ENCODE measurements around the gene CISH.

Gene CISH

DNA sequence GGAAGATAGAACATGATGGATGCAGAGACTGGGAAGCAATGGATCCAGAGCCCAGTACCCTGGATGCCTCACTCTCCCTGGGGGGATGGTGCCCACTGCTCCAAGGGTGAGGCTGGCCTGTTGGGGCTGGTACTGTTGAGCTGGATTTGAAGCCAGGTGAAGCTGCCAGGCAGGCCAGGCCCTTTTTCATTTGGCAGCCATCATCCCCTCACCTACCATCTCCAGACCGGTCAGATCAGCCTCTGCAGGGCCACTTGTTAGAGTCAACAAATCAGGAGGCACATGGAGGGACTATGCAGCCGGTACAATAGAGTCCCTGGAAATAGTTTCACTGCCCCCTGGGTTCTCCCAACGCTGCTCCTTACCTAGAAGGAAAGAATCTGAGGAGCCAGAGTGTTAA is 11.3 kb upstream of the CISH start:
- H3K4me1 ChIP-seq: peaks cover 81 to 100% (median 93%) of the 10 kb centered on the region in 10 experiments
- peak overlapping the region in 9 of 11 experiments; percentile 35 to 86 (median 53); a peak in 14 of 22 replicates for H3K27ac ChIP-seq
- H3K4me2 ChIP-seq: peak overlapping the region in 9 of 11 experiments; percentile 66 to 98 (median 87); a peak in 15 of 22 replicates

DNA sequence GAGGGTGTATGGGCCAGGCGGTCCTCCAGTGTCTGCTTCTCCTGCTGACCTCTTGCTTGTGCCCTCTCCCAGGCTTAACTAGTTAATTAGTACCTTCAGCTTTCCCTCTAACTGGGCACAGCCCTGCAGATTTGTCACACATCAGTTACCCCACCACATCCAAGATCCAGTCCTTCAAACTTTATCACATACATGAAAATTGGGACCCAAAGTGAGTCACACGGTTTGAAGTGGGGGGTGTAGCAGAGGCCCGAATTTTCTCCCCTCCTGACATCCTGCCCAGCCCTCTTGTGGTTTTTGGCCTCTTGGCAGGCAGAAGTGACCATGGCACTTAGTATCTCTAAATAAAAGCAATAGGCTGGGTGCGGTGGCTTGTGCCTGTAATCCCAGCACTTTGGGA is 9.2 kb upstream of the CISH start:
- Histone ChIP-seq H3K27ac (peak overlapping the region; percentile 55 to 87 (median 73); a peak in 19 of 22 replicates), H3K4me3 (peak overlapping the region in 6 of 10 experiments; percentile 10 to 98 (median 37); a peak in 9 of 20 replicates), H3K4me2 (peak overlapping the region; percentile 94 to 100 (median 98)), H3K9ac (peak overlapping the region in 7 of 11 experiments; percentile 6 to 93 (median 60); a peak in 8 of 22 replicates), H3K4me1 (peaks cover 75 to 92% (median 81%) of the 10 kb centered on the region in 10 experiments), H3K9me3 (replicated peaks in 1 of 11) (no peaks in the 10 kb centered on the region), H3K36me3 (peaks cover 0 to 52% (median 30%) of the 10 kb centered on the region in 11 experiments; a peak in 18 of 22 replicates), H3K27me3 (no peaks in the 10 kb centered on the region), H4K20me1 (peaks cover 22 to 62% (median 36%) of the 10 kb centered on the region in 11 experiments; a peak in 21 of 22 replicates)
- no peak for TF ChIP-seq Cebpa-rat (IDR thresholded peaks at IDR 0.05)

More for the DNA sequence above, 11.3 kb upstream of the CISH start:
- Histone ChIP-seq H3K9ac (peak overlapping the region in 4 of 11 experiments; percentile 25 to 47 (median 40); a peak in 3 of 22 replicates), H4K20me1 (peaks cover 42 to 82% (median 57%) of the 10 kb centered on the region in 11 experiments), H3K4me3 (no peak overlapping the region), H3K9me3 (replicated peaks in 1 of 11) (no peaks in the 10 kb centered on the region), H3K27me3 (no peaks in the 10 kb centered on the region), H3K36me3 (peaks cover 0 to 65% (median 39%) of the 10 kb centered on the region in 11 experiments; a peak in 18 of 22 replicates)
- no peak for TF ChIP-seq Cebpa-rat (IDR thresholded peaks at IDR 0.05)

DNA sequence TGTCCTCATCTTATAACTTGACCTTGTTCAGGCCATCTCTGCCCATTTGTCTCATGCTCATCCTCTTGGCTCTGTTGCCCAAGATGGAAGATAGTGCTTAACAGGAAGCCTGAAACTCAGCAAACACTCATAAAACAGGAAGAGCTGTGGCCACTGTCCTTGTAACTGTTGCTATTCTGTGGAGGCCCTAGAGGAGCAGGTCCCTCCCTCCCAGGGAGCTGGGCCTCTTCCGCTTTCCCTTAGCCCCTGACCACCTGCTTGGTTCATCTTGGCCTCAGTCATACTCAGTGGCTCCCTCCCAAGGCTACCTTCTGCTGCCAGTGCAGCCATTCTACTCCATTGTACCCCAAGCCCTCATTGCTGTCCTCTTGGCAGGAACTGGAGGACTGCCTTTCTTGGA is 8.8 kb upstream of the CISH start:
- TF ChIP-seq Cebpa-rat (IDR thresholded peaks at IDR 0.05): no peak
- Histone ChIP-seq H3K4me2 (peak overlapping the region; percentile 94 to 100 (median 98)), H3K4me1 (peaks cover 75 to 92% (median 81%) of the 10 kb centered on the region in 10 experiments), H3K4me3 (peak overlapping the region in 6 of 10 experiments; percentile 10 to 98 (median 70); a peak in 9 of 20 replicates), H3K9ac (peak overlapping the region in 9 of 11 experiments; percentile 6 to 96 (median 45); a peak in 11 of 22 replicates), H3K27ac (peak overlapping the region; percentile 55 to 87 (median 73); a peak in 20 of 22 replicates), H4K20me1 (peaks cover 18 to 58% (median 32%) of the 10 kb centered on the region in 11 experiments; a peak in 21 of 22 replicates), H3K9me3 (replicated peaks in 1 of 11) (no peaks in the 10 kb centered on the region), H3K27me3 (no peaks in the 10 kb centered on the region), H3K36me3 (peaks cover 0 to 48% (median 30%) of the 10 kb centered on the region in 11 experiments; a peak in 18 of 22 replicates)

DNA sequence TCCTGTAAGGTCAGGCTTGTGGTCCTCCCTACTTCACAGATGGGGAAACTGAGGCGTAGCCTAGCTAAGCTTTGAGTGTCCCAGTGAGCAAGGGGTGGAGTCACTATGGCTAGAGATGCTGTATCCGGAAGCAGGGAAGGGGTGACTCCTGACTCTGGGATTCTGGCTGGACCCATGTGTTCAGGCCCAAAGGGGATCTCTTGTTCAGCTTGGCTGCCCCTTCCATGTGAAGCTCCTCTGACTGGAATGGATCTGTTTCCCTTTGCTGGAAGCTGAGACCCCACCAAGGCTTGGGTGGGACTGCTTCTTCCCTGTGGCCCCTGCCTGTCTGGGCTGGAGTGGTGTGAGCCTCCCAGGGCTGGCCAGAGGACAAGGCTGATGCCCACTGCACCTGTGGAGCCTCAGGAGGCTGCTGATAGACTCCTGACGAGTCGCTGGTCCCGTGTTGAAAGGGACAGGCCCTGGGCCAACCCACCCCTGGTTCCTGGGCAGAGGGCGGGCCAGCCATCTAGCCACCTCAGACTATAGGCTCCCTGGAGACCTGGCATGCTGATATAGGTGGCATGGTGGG is 6.4 kb upstream of the CISH start:
- no peaks in the 10 kb centered on the region for H3K9me3 ChIP-seq (replicated peaks in 1 of 11)
- peak overlapping the region; percentile 79 to 98 (median 94) for H3K4me3 ChIP-seq
- peak overlapping the region; percentile 94 to 100 (median 98) for H3K4me2 ChIP-seq
- peak overlapping the region; percentile 89 to 97 (median 95) for H3K9ac ChIP-seq
- H3K36me3 ChIP-seq: peaks cover 0 to 41% (median 19%) of the 10 kb centered on the region in 11 experiments; a peak in 17 of 22 replicates
- peaks cover 0 to 33% (median 8%) of the 10 kb centered on the region in 11 experiments; a peak in 12 of 22 replicates for H4K20me1 ChIP-seq
- peak overlapping the region; percentile 89 to 97 (median 94) for H3K27ac ChIP-seq
- H3K27me3 ChIP-seq: 0 out of 22 replicates have a peak, but pooled peaks cover 0 to 4% (median 0%) of the 10 kb centered on the region in 11 experiments
- no peak for TF ChIP-seq Cebpa-rat (IDR thresholded peaks at IDR 0.05)
- H3K4me1 ChIP-seq: peaks cover 54 to 84% (median 71%) of the 10 kb centered on the region in 10 experiments

DNA sequence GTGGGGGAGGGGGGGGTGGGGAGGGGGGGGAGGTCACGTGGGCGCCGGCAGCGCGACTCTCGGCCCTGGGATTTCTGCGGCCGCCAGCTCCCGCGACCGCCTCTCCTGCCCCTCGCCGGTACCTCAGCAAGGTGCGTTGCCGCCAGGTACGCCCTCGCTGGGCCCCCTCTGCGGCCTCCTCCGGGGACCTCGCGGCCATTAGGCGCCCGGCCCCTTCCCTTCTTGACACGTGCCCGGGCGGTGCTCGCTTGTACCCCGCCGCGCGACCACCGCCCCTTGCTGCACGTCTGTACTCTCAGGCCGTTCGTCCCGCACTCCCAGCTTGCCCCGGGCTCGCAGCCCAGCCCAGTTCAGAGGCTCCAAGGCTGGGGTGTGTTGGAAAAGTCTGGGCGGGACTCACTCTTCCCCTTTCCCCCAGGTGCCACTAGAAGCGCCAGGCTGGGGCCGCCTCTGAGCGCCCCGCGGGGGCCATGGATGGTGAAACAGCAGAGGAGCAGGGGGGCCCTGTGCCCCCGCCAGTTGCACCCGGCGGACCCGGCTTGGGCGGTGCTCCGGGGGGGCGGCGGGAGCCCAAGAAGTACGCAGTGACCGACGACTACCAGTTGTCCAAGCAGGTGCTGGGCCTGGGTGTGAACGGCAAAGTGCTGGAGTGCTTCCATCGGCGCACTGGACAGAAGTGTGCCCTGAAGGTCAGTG is 5.7 kb upstream of the CISH start, which contains the start of gene MAPKAPK3:
Gene MAPKAPK3 (plus strand): TSS at position 56 of the 696 bp plus-strand sequence. CDS start 415 bp downstream, at position 471.
- Histone ChIP-seq H4K20me1 (peaks cover 0 to 26% (median 2%) of the 10 kb centered on the region in 11 experiments; a peak in 8 of 22 replicates), H3K27ac (peak within 1 kb of the TSS; percentile 89 to 97 (median 94)), H3K4me1 (peaks cover 57 to 84% (median 72%) of the 10 kb centered on the region in 10 experiments), H3K36me3 (peaks cover 0 to 33% (median 12%) of the 10 kb centered on the region in 11 experiments; a peak in 16 of 22 replicates), H3K4me2 (peak within 1 kb of the TSS; percentile 94 to 100 (median 98)), H3K27me3 (peaks cover 0 to 11% (median 0%) of the 10 kb centered on the region in 11 experiments; a peak in 3 of 22 replicates), H3K4me3 (peak within 1 kb of the TSS; percentile 79 to 98 (median 94)), H3K9me3 (replicated peaks in 1 of 11) (no peaks in the 10 kb centered on the region), H3K9ac (peak within 1 kb of the TSS; percentile 89 to 97 (median 95))
- 0 out of 22 replicates have a peak, but pooled peaks of 1 of the 11 experiments have one; percentile 6 for TF ChIP-seq Cebpa-rat (IDR thresholded peaks at IDR 0.05)

DNA sequence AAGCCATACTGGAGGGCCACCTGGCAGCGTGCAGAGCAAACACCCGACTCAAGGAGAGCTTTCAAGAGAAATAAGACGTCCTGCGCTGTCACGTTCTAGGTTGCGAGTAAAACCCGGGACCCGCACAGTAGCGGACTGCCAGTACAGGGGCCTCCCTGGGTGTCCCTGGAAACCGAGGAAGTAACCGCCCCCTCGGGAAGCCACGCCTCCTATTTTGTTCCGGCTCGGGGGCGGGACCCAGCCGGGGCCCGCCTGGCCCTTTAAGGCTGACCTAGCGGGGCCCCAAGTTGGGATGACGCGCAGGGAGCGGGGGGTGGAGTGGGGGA is 5.2 kb upstream of the CISH start:
- Histone ChIP-seq H3K4me1 (peaks cover 58 to 82% (median 73%) of the 10 kb centered on the region in 10 experiments), H3K27me3 (peaks cover 0 to 13% (median 0%) of the 10 kb centered on the region in 11 experiments; a peak in 3 of 22 replicates), H3K27ac (peak overlapping the region in 10 of 11 experiments; percentile 67 to 96 (median 92); a peak in 20 of 22 replicates), H3K36me3 (peaks cover 0 to 28% (median 7%) of the 10 kb centered on the region in 11 experiments; a peak in 13 of 22 replicates), H3K9me3 (replicated peaks in 1 of 11) (no peaks in the 10 kb centered on the region), H3K9ac (peak overlapping the region; percentile 51 to 97 (median 93); a peak in 21 of 22 replicates), H3K4me2 (peak overlapping the region; percentile 84 to 99 (median 94)), H3K4me3 (peak overlapping the region; percentile 79 to 98 (median 94)), H4K20me1 (peaks cover 0 to 21% (median 0%) of the 10 kb centered on the region in 11 experiments; a peak in 6 of 22 replicates)
- no peak for TF ChIP-seq Cebpa-rat (IDR thresholded peaks at IDR 0.05)

DNA sequence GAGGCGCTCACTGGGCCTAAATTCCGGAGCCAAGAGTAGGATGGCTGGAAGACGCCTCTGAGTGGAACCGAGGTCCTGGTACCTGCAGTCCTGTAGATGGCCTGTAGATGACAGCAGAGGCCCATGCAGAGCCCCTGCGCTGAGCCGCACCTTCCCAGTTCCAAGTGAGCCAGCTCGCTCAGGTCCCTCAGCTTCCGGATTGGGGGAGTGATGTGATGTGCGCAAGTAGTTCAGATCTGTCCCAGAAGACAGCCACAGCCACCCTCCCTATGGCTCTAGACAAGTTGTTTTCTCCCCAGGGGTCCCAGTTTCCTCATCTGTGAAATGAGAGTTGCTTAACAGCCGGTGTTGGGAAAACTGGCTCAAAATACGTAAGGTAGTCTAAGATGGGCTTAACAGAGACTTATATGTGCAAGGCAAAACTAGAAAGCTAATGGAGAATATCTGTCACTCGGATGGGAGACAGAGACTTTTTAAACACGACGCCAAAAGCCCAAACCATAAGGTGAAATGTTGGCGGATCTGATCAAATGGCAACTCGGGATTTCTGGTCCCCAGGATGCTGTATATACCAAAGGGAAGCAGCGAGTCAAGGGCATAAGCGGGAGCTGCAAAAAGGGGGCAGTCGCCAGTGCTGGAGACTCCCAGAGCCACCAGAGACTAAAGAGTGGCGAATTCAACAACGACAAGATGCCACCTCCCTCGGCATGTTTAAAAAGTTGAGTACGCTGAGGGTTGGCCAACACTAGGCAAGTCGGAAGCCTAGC is 4.6 kb upstream of the CISH start:
- peak overlapping the region; percentile 79 to 98 (median 94) for H3K4me3 ChIP-seq
- H3K9ac ChIP-seq: peak overlapping the region; percentile 51 to 95 (median 72); a peak in 21 of 22 replicates
- H3K4me1 ChIP-seq: peaks cover 56 to 76% (median 71%) of the 10 kb centered on the region in 10 experiments
- H3K27ac ChIP-seq: peak overlapping the region in 10 of 11 experiments; percentile 39 to 96 (median 79); a peak in 20 of 22 replicates
- peaks cover 0 to 13% (median 0%) of the 10 kb centered on the region in 11 experiments; a peak in 3 of 22 replicates for H3K27me3 ChIP-seq
- H4K20me1 ChIP-seq: peaks cover 0 to 17% (median 1%) of the 10 kb centered on the region in 11 experiments; a peak in 8 of 22 replicates
- H3K36me3 ChIP-seq: peaks cover 0 to 22% (median 1%) of the 10 kb centered on the region in 11 experiments; a peak in 8 of 22 replicates
- H3K9me3 ChIP-seq (replicated peaks in 1 of 11): no peaks in the 10 kb centered on the region
- H3K4me2 ChIP-seq: peak overlapping the region; percentile 84 to 99 (median 94)
- TF ChIP-seq Cebpa-rat (IDR thresholded peaks at IDR 0.05): peak in 3 of 11 experiments; percentile 44 to 58 (median 50); a peak in 4 of 22 replicates

All from BLaER1 treated with 17β-estradiol and CSF1 and Interleukin-3, amounts not matched to agents 10 nM and 100 nM (cell line).